Measurements from ENCODE around the gene COL4A3. TPM values are rescaled to one million over a fixed set of nuclear protein-coding genes. Genes with fewer than 3 reads are reported as not detected.

COL4A3 gene
- total RNA-seq, 1 donor from 2014 or later = 1.1 TPM

DNA sequence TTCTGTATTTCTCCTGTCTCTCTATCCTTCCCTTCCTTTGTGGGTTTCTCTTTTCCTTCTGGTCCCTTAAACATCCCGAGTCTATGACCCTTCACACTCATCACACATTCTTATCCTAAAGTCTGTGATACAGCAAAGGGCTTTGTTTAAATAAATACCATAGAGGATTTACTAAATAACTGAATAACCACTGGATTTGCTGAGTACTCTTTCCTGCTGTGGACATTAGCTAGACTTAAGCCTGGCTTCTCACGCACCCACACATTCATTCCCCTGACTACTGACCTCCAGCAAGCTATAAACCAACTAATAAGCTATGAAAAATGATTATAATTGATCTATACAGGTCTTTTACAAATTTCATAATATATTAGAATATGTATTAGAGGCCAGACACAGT is 76.6 kb downstream of the COL4A3 start:
- no peak for TF ChIP-seq CTCF (conservative IDR thresholded peaks at IDR 0.05; ENCODE audit: low read depth, low read length)
- no peak overlapping the region for H3K4me3 ChIP-seq (ENCODE audit: low read depth, low read length)

DNA sequence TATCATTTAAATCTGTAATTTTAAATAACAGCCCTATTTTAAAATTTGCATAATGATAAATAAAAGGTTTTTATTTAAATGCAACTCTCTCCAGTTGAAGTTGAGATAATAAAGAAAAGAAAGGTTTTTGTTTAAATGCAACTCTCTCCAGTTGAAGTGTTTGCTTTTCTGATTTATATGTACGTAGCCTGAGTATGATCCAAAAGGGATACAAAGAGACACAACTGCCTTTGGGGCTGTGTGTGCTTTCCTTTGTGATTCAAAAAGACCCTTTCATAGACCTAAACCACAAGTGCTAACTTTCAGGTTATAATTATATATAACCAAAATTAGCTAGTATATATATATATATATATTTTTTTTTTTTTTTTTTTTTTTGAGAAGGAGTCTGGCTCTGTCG is 84.5 kb downstream of the COL4A3 start:
- no peak overlapping the region for H3K4me3 ChIP-seq (ENCODE audit: low read depth, low read length)
- no peak for DNase-seq (ENCODE audit: low read depth)
- TF ChIP-seq CTCF (conservative IDR thresholded peaks at IDR 0.05; ENCODE audit: low read depth, low read length) = no peak

More for the DNA sequence above, 76.6 kb downstream of the COL4A3 start:
- DNase-seq (ENCODE audit: low read depth) = no peak

GRCh38 chr2:227252831-227253230 is 88.4 kb downstream of the COL4A3 start:
- no peak overlapping the region for H3K4me3 ChIP-seq (ENCODE audit: low read depth, low read length)
- no peak for DNase-seq (ENCODE audit: low read depth)
- TF ChIP-seq CTCF (conservative IDR thresholded peaks at IDR 0.05; ENCODE audit: low read depth, low read length) = no peak

- DNase-seq (ENCODE audit: low read depth) = no peak
- TF ChIP-seq CTCF (conservative IDR thresholded peaks at IDR 0.05; ENCODE audit: low read depth, low read length) = no peak
- no peak overlapping the region for H3K4me3 ChIP-seq (ENCODE audit: low read depth, low read length)
Observed at GRCh38 chr2:227256605-227257004, 92.2 kb downstream of the COL4A3 start.

DNA sequence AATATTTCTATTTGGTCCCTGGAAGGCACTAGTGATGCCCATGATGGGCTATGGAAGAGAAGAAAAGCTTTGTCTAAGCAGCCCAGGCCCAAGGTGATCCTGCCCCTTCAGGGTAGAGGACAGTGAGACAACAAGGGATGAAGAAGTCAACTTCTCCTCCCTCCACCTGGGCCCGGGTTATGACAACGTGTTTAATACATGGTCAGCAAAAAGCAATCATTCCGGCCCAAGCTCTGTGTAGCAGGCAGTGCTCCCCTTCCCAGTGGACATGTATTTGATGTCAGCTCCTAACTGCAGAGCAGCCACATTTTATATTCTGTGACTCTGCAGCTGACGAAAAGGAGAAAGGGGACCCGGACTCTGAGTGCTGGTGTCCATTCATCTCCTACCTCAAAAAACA is 93.4 kb downstream of the COL4A3 start:
- TF ChIP-seq CTCF (conservative IDR thresholded peaks at IDR 0.05; ENCODE audit: low read depth, low read length) = no peak
- DNase-seq (ENCODE audit: low read depth) = no peak
- H3K4me3 ChIP-seq (ENCODE audit: low read depth, low read length) = no peak overlapping the region

DNA sequence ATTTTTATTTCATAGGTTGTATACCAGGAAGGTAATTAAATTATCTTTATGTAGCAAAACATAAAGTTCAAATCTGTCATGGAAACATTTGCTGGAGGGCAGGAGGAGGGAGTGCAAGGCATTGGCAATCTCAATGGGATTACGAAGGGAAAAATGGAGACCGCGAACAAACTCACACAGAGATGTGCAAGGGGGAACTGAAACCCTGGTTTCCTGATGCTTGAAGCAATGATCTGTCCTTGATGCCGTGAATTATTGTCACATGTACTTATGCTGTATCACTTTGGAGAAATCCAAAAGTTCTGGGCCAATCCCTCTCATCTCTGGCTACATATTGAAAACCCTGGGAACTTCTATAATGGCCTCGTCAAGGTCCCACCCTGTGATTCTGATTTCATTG is 95.6 kb downstream of the COL4A3 start:
- no peak for DNase-seq (ENCODE audit: low read depth)
- no peak for TF ChIP-seq CTCF (conservative IDR thresholded peaks at IDR 0.05; ENCODE audit: low read depth, low read length)
- H3K4me3 ChIP-seq (ENCODE audit: low read depth, low read length) = no peak overlapping the region

DNA sequence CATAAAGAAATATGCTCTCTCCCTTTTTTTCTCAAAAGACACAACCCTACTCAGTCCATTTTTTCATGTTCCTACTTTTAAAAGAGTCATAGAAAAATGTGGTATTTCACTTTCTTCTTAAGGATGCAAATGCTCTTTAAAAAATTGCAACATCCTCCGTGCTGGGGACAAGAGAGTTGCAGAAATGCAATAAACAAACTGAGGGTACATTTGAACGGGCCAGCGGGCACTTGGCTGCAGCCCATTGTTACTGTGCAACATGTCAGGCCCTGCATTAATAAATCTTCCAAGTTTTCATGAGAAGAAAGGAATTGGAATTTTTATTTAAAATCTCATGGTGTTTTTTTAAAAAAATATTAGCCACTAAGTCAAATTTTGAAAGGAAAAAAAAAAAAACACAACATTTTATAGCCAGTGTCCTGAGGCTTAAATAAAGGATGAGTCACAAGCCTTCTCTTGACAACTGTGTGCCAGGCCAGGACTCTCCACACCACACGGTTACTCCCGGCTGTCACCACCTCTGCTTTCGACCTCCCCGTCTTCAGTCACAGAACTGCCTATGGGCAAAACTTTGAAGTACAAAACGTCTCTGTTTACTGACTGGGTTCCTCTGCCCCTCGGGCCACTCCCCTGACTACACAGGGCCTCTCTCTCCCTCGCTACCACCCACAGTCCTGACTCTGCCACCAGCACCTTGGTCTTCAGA is 103.1 kb downstream of the COL4A3 start:
- no peak overlapping the region for H3K4me3 ChIP-seq (ENCODE audit: low read depth, low read length)
- DNase-seq (ENCODE audit: low read depth) = no peak
- TF ChIP-seq CTCF (conservative IDR thresholded peaks at IDR 0.05; ENCODE audit: low read depth, low read length) = no peak

Data from epithelial cell of proximal tubule (primary cell).